ENCODE data around the gene PERM1. TPM values are rescaled to one million over a fixed set of nuclear protein-coding genes. Genes with fewer than 3 reads are reported as not detected.
"Not testable (repeated sequence)": the region's sequence is repeated elsewhere in the genome, so short reads cannot be mapped to it uniquely, and the experiment has no call there.

Gene PERM1
- total RNA-seq, 1 experiment from 2014 or later: 0.12 TPM

- DNase-seq (ENCODE audit: low read depth): no peak
Observed at GRCh38 chr1:978069-978834, 3.6 kb downstream of the PERM1 start.

GRCh38 chr1:976791-977190 lies 5.1 kb downstream of the PERM1 start:
- DNase-seq (ENCODE audit: low read depth): not testable (repeated sequence)

- DNase-seq (ENCODE audit: low read depth): peak; percentile 72
Observed at GRCh38 chr1:975896-976683, 5.8 kb downstream of the PERM1 start.

- no peak for DNase-seq (ENCODE audit: low read depth)
Observed at GRCh38 chr1:975365-975764, 6.5 kb downstream of the PERM1 start.

GRCh38 chr1:974687-975328 lies 7.1 kb downstream of the PERM1 start:
- DNase-seq (ENCODE audit: low read depth): no peak

GRCh38 chr1:974293-974640 lies 7.6 kb downstream of the PERM1 start:
- no peak for DNase-seq (ENCODE audit: low read depth)

- no peak for DNase-seq (ENCODE audit: low read depth)
Observed at GRCh38 chr1:973459-974292, 8.2 kb downstream of the PERM1 start.

GRCh38 chr1:972726-973458 lies 9.0 kb downstream of the PERM1 start:
- DNase-seq (ENCODE audit: low read depth): no peak

GRCh38 chr1:971751-972506 lies 10.0 kb downstream of the PERM1 start:
- DNase-seq (ENCODE audit: low read depth): no peak

GRCh38 chr1:970973-971730 lies 10.7 kb downstream of the PERM1 start:
- no peak for DNase-seq (ENCODE audit: low read depth)

GRCh38 chr1:970242-970972 lies 11.5 kb downstream of the PERM1 start:
- no peak for DNase-seq (ENCODE audit: low read depth)

- DNase-seq (ENCODE audit: low read depth): no peak
Observed at GRCh38 chr1:969260-969855, 12.5 kb downstream of the PERM1 start.

GRCh38 chr1:967466-968343 lies 14.2 kb downstream of the PERM1 start:
- no peak for DNase-seq (ENCODE audit: low read depth)

- DNase-seq (ENCODE audit: low read depth): peak; percentile 70
Observed at GRCh38 chr1:966704-967300, 15.1 kb downstream of the PERM1 start.

GRCh38 chr1:966135-966703 lies 15.7 kb downstream of the PERM1 start, which contains the start of gene PLEKHN1:
Gene PLEKHN1, plus strand, starts transcription at chr1:966482. Its CDS starts 50 bp downstream, at chr1:966532.
- DNase-seq (ENCODE audit: low read depth): peak; percentile 64

GRCh38 chr1:965526-966134 lies 16.3 kb downstream of the PERM1 start:
- DNase-seq (ENCODE audit: low read depth): no peak
